HT1080 (cell line): ENCODE measurements around the gene GALNT17. TPM values are rescaled to one million over a fixed set of nuclear protein-coding genes. Genes with fewer than 3 reads are reported as not detected.
"Not testable (repeated sequence)": the region's sequence is repeated elsewhere in the genome, so short reads cannot be mapped to it uniquely, and the experiment has no call there.

Experiments used
- DNase-seq: peaks from one replicate; pipeline ENCODE4 v3.0.0-alpha.2; 2015; ENCODE audit warnings: low read depth
- total RNA-seq: library from RNA; depleted of rRNA; stranded (reverse); fragments of >200 nt; shearing (Covaris generic); gene quantifications from 2 replicates; pipeline ENCODE4 v1.2.3, GENCODE V29; 2014

The GALNT17 gene
- total RNA-seq, 1 experiment from 2014 or later, result not detected

- no peak for DNase-seq
Measured at GRCh38 chr7:71235253-71235652, 103.3 kb downstream of the GALNT17 start.

- DNase-seq, result no peak
Measured at GRCh38 chr7:71236230-71237105, 104.5 kb downstream of the GALNT17 start.

DNA sequence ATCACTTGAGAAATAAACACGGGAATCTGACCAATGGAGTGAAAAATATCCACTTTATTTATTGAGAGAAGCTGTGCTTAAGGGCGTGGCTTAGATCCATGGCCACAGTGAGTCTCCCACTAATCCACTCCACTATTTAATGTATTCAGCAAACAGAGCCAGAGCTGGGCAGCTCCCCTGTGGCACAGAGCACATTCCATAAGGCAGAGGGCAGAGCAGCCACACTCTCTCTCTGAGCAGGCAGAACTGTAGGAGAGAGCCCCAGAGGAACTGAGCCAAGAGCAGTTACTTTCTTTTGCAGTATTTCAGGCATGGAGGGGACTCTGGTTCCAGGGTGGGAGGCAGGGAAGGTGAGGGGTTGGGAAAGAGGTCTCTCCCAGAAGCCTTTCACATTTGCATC is 106.0 kb downstream of the GALNT17 start:
- DNase-seq, result no peak

DNA sequence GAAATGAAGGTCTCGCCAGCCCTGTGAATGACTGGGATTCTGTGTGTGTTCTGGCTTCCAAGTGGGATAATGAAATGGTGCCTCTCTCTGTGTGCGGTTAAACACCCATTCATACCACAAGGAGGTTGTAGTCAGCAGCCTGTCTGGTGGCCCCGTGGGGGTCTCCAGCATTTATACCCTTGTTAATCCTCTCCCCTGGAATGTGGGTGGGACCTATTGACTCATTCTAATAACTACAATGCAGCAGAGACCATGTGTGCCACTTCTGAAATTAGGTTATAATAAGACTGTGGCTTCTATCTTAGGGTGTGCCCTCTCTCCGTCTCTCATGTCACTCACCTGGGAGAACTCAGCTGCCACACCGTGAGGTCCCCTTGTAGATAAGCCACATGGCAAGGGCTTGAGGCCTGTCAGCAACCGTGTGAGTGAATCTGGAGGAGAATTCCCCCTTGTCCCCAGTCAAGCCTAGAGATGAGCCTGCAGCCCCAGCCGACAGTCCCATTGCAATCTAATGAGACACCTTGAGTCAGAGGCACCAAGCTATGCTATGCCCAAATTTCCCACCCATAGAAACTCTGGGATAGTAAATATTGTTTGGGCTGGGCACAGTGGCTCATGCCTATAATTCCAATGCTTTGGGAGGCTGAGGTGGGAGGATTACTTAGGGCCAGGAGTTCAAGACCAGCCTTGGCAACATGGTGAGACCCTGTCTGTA is 106.8 kb downstream of the GALNT17 start:
- DNase-seq, result no peak

DNA sequence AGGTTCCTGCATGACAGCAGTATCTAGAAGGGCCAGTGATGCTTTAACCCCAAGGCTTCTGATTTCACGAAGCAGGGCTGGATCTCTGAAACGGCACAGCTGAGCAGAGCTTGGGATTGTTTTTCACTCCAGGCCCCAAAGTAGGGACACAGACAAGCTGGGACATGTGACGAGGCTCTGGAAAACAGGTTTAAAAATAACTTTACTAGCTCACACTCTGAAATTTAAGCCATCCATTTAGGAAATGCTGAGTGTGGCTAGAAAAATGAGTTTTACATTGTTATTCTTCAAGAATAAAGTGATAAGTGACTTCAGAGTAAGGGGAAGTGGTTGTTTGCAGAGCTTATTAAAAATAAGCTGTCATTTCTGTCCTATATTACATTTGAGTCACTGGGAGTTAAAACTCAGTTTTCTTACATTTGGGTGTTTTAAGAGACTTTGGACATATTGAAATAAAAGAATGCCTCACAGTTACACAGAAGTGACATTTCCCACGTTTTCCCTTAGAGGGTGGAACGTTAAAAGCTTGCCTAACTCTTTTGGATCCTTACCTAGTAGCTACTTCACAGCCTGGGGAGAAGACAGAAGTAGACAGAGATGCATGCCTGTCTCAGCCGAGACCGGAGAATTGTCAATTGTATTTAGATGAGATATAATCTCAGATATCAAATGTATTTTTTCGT is 107.8 kb downstream of the GALNT17 start:
- no peak for DNase-seq

DNA sequence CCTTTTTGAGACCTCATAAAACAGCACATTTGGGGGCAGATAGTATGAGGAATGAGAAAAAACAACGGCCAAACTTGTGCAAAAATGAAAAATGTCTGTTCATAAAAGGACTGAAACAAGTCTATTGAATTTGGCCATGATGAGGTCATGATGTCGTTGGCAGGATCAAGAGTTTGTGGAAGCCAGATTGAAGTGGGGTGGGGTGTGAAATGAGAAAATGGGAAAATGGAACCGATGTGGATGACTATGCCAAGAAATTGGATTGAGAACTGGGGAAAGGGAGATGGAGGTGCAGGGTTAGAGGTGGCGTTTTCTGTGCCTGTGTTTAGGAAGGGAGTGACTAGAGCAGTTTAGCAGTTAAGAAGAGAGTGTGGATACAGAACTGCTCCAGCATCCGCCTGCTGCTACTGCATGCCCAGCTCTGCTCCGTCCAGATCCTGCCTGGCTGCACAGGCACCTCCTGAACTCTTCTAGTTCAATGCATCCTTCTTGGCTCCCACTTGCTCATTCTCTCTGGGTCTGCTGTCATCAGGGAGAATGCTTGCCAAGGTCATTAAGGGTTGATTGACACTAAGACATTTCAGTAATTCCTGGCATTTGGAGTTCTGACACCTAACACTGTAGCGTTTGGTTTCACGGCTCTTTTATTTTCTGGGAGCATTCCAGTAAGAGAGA is 111.9 kb downstream of the GALNT17 start:
- DNase-seq, result no peak

DNA sequence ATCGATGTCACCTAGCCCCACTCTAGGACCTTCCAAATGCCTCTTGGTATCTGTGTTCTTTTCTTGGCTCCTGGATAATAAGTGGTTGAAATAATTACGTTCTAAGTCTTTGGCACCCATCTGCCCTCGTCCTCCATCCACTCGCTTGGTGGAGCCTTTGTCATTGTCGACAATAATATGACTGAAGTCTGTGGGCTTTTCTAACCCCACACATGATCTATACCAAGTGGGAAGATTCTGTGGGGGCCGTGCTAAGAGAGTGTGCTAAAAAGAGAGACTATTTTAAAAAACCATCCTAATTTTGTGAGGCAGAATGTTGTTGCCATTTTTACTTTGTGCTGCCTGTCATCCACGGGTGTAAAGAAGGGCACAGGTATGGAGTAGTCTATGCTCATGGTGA is 113.1 kb downstream of the GALNT17 start:
- no peak for DNase-seq

GRCh38 chr7:71251706-71252105 is 119.8 kb downstream of the GALNT17 start:
- DNase-seq, result no peak

DNA sequence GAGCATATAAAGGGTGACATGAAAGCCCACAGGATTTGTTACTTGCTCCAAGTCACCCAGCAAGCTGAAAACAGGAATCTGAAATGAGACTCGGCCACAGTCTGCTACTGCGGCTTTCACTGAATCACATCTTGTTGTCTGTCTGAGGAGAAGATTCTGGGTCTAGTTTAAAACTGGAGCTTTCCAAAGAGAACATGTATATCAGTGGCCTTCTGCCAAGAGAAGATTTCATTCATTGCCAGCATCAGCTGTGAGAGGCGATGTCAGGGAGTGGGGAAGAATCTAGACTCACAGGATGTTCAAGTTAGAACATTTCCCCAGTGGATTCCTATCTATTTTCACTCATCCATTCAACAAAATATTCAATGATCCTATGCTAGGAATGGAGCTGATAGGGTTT is 122.8 kb downstream of the GALNT17 start:
- DNase-seq, result no peak

DNA sequence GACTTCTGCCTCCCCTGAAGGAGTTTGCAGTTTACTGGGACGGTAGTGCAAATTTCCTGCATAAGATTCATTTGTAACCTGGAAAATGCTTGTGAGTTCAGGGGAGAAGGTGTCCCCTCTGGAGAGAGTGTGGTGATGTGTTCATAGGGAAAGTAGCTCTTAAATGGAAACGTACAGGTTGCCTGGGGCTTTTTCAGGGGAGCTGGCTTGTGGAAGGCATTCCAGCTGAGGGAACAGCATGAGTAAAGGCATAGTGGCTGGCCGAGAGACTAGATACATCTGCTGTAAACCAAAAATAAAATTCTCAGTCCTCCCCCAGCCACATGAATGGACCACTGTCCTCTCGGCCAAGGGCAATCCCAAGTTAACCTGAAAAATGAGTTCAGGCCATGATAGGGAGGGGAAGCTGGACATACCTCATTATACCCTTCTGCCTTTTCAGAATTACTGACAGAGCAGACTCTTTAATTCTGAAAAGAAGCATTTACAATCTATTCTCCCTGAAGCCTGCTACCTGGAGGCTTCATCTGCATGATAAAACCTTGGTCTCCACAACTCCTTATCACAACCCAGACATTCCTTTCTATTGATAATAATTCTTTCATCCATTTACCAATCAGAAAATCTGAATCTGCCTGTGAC is 123.7 kb downstream of the GALNT17 start:
- no peak for DNase-seq

DNA sequence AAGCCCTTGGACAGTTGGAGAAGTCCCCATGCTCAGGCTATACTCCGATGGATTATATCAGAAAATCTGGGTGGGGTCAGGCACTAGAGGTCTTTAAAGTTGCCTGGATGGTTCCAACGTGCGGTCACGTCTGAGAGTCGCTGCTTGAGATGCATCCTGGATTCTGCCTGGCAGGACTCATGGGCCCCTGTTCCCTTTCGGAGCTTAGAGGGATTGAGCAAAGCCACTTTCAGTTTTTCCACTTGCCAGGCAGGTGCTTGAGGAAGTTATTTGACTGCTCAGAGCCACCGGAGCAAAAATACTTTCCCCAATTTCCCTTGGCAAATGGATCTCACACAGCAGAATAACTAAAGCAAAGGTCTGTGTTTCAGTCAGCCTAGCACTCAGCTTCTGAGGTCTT is 129.1 kb downstream of the GALNT17 start:
- no peak for DNase-seq

DNA sequence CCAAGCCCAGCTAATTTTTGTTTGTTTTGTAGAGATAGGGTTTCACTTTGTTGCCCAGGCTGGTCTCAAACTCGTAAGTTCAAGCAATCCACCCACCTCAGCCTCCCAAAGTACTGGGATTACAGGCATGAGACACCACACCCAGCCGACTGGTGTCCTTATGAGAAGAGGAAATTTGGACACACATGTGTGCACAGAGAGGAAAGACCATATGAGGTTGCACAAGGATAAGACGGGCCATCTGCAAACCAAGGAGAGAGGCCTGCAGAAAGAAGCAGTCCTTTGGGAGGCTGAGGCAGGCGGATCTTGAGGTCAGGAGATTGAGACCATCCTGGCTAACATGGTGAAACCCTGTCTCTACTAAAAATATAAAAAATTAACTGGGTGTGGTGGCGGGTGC is 130.9 kb downstream of the GALNT17 start:
- DNase-seq, result not testable (repeated sequence)

- DNase-seq, result no peak
Measured at GRCh38 chr7:71264005-71264404, 132.1 kb downstream of the GALNT17 start.

- DNase-seq, result no peak
Measured at GRCh38 chr7:71266912-71267311, 135.0 kb downstream of the GALNT17 start.

DNA sequence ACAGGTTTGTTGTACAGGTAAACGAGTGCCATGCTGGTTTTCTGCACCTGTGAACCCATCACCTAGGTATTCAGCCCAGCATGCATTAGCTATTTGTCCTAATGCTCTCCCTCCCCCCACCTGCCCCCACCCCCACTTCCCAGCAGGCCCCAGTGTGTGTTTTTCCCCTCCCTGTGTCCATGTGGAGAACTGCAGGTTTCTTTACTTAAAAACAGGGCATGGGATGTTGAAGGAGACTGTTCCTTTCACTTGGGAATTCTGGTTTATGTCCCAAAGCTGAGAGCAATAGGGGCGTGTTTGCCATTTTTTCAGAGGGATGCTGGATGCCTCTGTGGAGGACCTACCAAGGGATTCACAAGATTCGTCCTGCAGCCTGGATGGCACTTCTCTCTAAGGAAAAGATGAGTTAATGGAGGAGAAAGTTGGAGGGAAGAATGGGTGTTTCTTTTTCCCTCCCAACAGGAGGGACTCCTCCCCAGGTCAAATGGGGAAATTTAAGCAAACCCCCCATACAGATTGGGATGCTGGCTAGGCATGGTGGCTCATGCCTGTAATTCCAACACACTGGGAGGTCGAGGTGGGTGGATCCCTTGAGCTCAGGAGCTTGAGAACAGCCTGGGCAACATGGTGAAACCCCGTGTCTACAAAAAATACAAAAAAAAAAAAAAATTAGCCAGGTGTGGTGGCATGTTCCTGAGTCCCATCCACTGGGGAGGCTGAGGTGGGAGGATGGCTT is 136.0 kb downstream of the GALNT17 start:
- DNase-seq, result no peak

- no peak for DNase-seq
Measured at GRCh38 chr7:71270558-71270957, 138.6 kb downstream of the GALNT17 start.

DNA sequence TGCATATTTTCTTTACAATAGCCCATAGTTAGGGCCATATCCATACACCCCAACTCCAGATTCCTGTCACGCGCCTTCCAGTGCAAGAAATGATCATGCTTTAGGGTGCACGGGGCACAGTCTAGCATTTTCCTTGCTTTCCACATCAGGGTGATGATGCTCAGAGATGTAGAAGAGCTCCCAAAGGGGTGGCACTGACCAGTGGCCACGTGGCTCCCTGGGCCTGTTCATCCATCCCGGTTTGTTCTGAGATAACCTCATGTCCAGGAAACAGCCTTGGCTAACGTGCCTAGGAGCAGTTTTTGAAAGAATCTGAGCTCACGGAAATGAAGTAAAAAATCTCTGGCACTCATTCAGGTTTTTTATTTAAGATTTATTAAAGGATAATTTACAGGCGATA is 139.3 kb downstream of the GALNT17 start:
- DNase-seq, result no peak

GRCh38 chr7:71272509-71273490 is 140.9 kb downstream of the GALNT17 start:
- DNase-seq, result no peak

GRCh38 chr7:71278257-71278656 is 146.3 kb downstream of the GALNT17 start:
- DNase-seq, result no peak
